IPS-15b (cell line): ENCODE results near the gene HERC4.
"Not testable (repeated sequence)": the region's sequence is repeated elsewhere in the genome, so short reads cannot be mapped to it uniquely, and the experiment has no call there.

Experiments
- H3K27me3 ChIP-seq: one replicate; pipeline ENCODE4 v1.6.1; 2013; ENCODE audit warnings: low read length; ENCODE audit not compliant: control insufficient read depth, insufficient read depth
- H3K36me3 ChIP-seq: one replicate; pipeline ENCODE4 v1.6.1; 2013; ENCODE audit warnings: low read length; ENCODE audit not compliant: control insufficient read depth, insufficient read depth
- H3K4me1 ChIP-seq: one replicate; pipeline ENCODE4 v1.6.1; 2013; ENCODE audit warnings: mild to moderate bottlenecking, low read length; ENCODE audit not compliant: control insufficient read depth, insufficient read depth
- H3K4me3 ChIP-seq: one replicate; pipeline ENCODE4 v1.5.1; 2013; ENCODE audit warnings: low read depth, low read length
- H3K9ac ChIP-seq: one replicate; pipeline ENCODE4 v1.6.1; 2013; ENCODE audit warnings: low read depth, mild to moderate bottlenecking, low read length
- H3K9me3 ChIP-seq: one replicate; pipeline ENCODE4 v1.6.1; 2013; ENCODE audit warnings: mild to moderate bottlenecking, low read length; ENCODE audit not compliant: control insufficient read depth, insufficient read depth

The HERC4 gene

GRCh38 chr10:67903581-67903980 is 171.5 kb downstream of the HERC4 start:
- Histone ChIP-seq H3K36me3 (peaks cover 40% of the 10 kb centered on the region), H3K9me3 (no peaks in the 10 kb centered on the region), H3K9ac (no peak overlapping the region), H3K4me3 (no peak overlapping the region), H3K27me3 (no peaks in the 10 kb centered on the region), H3K4me1 (peaks cover 2% of the 10 kb centered on the region)

GRCh38 chr10:67893637-67894036 is 181.4 kb downstream of the HERC4 start:
- Histone ChIP-seq H3K27me3 (no peaks in the 10 kb centered on the region), H3K4me1 (peaks cover 2% of the 10 kb centered on the region), H3K36me3 (peaks cover 57% of the 10 kb centered on the region), H3K4me3 (no peak overlapping the region), H3K9me3 (no peaks in the 10 kb centered on the region), H3K9ac (no peak overlapping the region)

GRCh38 chr10:67884842-67885670 is 190.0 kb downstream of the HERC4 start:
- Histone ChIP-seq H3K36me3 (peaks cover 20% of the 10 kb centered on the region), H3K27me3 (no peaks in the 10 kb centered on the region), H3K9me3 (no peaks in the 10 kb centered on the region), H3K4me3 (peak overlapping the region; percentile 93), H3K4me1 (peaks cover 12% of the 10 kb centered on the region), H3K9ac (peak overlapping the region; percentile 88)

GRCh38 chr10:67884313-67884841 is 190.7 kb downstream of the HERC4 start, which contains the start of gene SIRT1:
Gene SIRT1 (plus strand): TSS chr10:67884656. CDS start chr10:67884722, 66 bp downstream.
- peak within 1 kb of the TSS; percentile 93 for H3K4me3 ChIP-seq
- no peaks in the 10 kb centered on the region for H3K27me3 ChIP-seq
- H3K9ac ChIP-seq: peak within 1 kb of the TSS; percentile 88
- H3K9me3 ChIP-seq: no peaks in the 10 kb centered on the region
- peaks cover 17% of the 10 kb centered on the region for H3K36me3 ChIP-seq
- H3K4me1 ChIP-seq: peaks cover 10% of the 10 kb centered on the region

- Histone ChIP-seq H3K9me3 (no peaks in the 10 kb centered on the region), H3K9ac (peak overlapping the region; percentile 71), H3K36me3 (peaks cover 12% of the 10 kb centered on the region), H3K4me1 (peaks cover 10% of the 10 kb centered on the region), H3K4me3 (peak overlapping the region; percentile 77), H3K27me3 (no peaks in the 10 kb centered on the region)
These were observed 191.3 kb downstream of the HERC4 start for GRCh38 chr10:67883710-67884312.

- Histone ChIP-seq H3K36me3 (no peaks in the 10 kb centered on the region), H3K27me3 (no peaks in the 10 kb centered on the region), H3K9ac (no peak overlapping the region), H3K4me3 (no peak overlapping the region), H3K4me1 (no peaks in the 10 kb centered on the region), H3K9me3 (no peaks in the 10 kb centered on the region)
These were observed 196.9 kb downstream of the HERC4 start for GRCh38 chr10:67878133-67878532.

GRCh38 chr10:67877421-67877820 is 197.7 kb downstream of the HERC4 start:
- H3K27me3 ChIP-seq, H3K9me3 ChIP-seq, H3K4me3 ChIP-seq, H3K4me1 ChIP-seq, H3K36me3 ChIP-seq, H3K9ac ChIP-seq: not testable (repeated sequence)

DNA sequence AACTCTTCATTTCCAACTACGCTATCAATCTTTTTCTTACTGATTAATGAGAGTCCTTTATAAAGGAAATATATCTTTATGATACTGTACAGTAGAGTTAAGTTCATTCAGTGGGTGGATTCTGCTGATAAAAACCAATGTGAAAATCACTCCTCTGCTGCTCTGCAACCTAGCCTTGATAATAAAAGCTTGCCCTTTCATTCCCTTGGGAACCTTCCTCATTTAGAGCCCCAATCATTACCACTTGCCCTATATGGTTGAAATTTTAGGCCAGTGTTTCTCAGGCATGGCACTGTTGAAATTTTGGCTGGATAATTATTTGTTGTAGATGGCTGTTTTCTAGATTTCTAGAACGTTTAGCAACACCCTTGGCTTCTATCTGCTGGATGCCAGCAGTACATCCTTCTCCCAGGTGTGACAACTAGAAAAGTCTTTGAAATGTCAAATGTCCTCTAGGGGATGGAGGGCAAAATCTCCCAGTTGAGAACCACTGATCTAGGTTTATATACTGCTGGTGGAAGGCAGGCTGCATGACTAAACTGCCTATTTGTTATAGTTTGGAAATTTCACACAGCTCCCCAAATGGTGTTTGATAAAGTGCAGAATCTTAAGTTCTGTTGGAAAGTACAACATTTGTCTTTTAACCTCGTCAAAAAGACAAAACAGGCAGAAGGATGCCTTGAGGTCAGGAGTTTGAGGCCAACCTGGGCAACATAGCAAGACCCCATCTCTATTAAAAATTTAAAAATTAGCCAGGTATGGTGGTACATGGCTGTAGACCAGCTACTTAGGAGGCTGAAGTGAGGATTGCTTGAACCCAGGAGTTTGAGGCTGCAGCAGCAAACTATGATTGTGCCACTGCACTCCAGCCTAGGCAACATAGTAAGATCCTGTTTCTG is 199.5 kb downstream of the HERC4 start:
- Histone ChIP-seq H3K9me3 (no peaks in the 10 kb centered on the region), H3K9ac (no peak overlapping the region), H3K27me3 (no peaks in the 10 kb centered on the region), H3K4me1 (no peaks in the 10 kb centered on the region), H3K4me3 (no peak overlapping the region), H3K36me3 (no peaks in the 10 kb centered on the region)
